IPS DF 4.7 (cell line): ENCODE results near the gene KIF26B.

ENCODE experiments used
- DNase-seq: peaks from one replicate; pipeline ENCODE4 v3.0.0-alpha.2; 2013; ENCODE audit warnings: low spot score; ENCODE audit errors: extremely low read depth

Gene KIF26B

GRCh38 chr1:245234217-245235081 is 79.7 kb downstream of the KIF26B start:
- DNase-seq = no peak

- no peak for DNase-seq
Observed at GRCh38 chr1:245235156-245235555, 80.4 kb downstream of the KIF26B start.

GRCh38 chr1:245240648-245241165 is 85.9 kb downstream of the KIF26B start:
- DNase-seq = no peak

GRCh38 chr1:245241526-245242130 is 86.8 kb downstream of the KIF26B start:
- DNase-seq = no peak

GRCh38 chr1:245242989-245243388 is 88.2 kb downstream of the KIF26B start:
- DNase-seq = no peak

- no peak for DNase-seq
Observed at GRCh38 chr1:245245021-245245667, 90.4 kb downstream of the KIF26B start.

- DNase-seq = no peak
Observed at GRCh38 chr1:245246433-245246832, 91.6 kb downstream of the KIF26B start.

GRCh38 chr1:245247356-245247755 is 92.6 kb downstream of the KIF26B start:
- DNase-seq = no peak

GRCh38 chr1:245247801-245248200 is 93.0 kb downstream of the KIF26B start:
- DNase-seq = no peak

GRCh38 chr1:245248231-245248731 is 93.5 kb downstream of the KIF26B start:
- DNase-seq = no peak

- DNase-seq = no peak
Observed at GRCh38 chr1:245255783-245256182, 101.0 kb downstream of the KIF26B start.

GRCh38 chr1:245256528-245256927 is 101.7 kb downstream of the KIF26B start:
- DNase-seq = no peak

GRCh38 chr1:245258271-245258920 is 103.6 kb downstream of the KIF26B start:
- DNase-seq = no peak

GRCh38 chr1:245260110-245260882 is 105.5 kb downstream of the KIF26B start:
- no peak for DNase-seq

- DNase-seq = no peak
Observed at GRCh38 chr1:245260883-245261282, 106.1 kb downstream of the KIF26B start.

- no peak for DNase-seq
Observed at GRCh38 chr1:245261786-245262185, 107.0 kb downstream of the KIF26B start.

GRCh38 chr1:245263529-245264095 is 108.8 kb downstream of the KIF26B start:
- no peak for DNase-seq

GRCh38 chr1:245264226-245264625 is 109.4 kb downstream of the KIF26B start:
- no peak for DNase-seq

- DNase-seq = no peak
Observed at GRCh38 chr1:245266105-245266504, 111.3 kb downstream of the KIF26B start.

GRCh38 chr1:245270063-245270462 is 115.3 kb downstream of the KIF26B start:
- no peak for DNase-seq
